ENCODE results near the gene ZDHHC20. TPM values are rescaled to one million over a fixed set of nuclear protein-coding genes. Genes with fewer than 3 reads are reported as not detected.

ZDHHC20 gene, protein sequence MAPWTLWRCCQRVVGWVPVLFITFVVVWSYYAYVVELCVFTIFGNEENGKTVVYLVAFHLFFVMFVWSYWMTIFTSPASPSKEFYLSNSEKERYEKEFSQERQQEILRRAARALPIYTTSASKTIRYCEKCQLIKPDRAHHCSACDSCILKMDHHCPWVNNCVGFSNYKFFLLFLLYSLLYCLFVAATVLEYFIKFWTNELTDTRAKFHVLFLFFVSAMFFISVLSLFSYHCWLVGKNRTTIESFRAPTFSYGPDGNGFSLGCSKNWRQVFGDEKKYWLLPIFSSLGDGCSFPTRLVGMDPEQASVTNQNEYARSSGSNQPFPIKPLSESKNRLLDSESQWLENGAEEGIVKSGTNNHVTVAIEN
- 10 to 100 TPM; 21.7 to 24.2 TPM for total RNA-seq
- long read RNA-seq, partial matches to known transcripts: 0 of 4 reads
- long read RNA-seq, other reads (novel, unspliced or antisense): 4 of 4 reads

DNA sequence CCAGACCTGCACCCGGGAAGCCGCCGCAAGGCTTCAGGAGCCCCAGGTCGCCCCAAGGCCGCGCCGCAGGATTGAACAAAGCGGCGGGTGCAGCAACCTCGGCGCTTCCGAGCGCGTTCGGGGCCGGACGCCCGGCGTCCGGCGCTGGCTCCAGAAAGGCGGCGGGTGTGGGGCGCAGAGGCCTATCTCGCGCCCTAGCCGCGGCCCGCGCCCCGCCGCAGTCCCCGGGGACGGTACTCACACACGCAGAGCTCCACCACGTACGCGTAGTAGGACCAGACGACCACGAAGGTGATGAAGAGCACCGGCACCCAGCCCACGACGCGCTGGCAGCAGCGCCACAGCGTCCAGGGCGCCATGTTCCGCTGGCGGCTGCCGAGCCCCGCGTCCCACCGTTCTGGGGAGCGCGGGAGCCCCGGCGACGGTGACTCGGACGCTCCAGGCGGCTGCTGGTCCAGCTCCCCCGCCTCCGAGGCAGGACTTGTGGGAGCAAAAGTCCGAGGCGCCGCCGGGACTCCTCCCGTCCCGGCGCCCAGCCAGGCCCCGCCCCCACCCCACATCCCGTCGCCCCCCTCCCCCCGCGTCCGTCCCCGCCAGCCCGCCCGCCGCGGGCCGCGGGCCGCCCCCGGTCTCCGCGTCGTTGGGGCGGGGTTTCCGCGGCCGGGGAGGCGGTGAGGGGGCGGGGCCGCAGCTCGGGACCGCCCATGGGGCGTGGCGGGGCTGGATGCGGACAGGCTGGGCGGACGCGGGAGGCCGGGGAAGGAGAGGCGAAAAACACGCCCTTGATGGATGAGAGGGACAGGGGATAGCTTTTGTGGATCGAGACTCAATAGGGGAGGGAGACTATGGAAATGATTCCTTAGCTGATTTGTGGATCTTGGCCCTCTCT, at the start of gene ZDHHC20:
TSS of gene ZDHHC20 (minus strand) at position 491 of the 889 bp plus-strand sequence. CDS start at position 359, 132 bp downstream.
- intact Hi-C loops (cut with DNase I): loop anchor here in 1 of 2 donors (10.0 kb wide), 1 partner anchor 54 kb away; no protein-coding TSS in a partner anchor
- DNase-seq: peak; percentile 92
- peak; percentile 98 to 99 for ATAC-seq

DNA sequence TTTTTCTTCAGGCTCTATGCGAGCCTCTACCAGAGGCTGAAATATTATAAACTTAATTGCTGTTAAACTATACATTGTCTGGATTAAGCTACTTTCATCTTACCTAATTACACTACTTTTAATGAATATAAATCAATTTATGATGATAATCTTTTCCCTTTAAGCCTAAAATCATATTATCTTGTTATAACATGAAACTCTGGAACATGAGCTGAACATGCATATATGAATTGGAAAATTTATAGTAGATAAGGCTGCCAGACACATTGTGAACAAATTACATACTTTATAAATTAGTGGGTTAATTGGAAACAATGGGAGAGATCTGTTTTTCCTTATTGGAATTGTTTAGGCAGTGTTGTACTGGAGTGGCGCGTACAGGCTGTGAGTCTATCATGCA, 45.3 kb upstream of the ZDHHC20 start:
- no peak for DNase-seq
- no peak for ATAC-seq
- intact Hi-C loops (cut with DNase I): no loop called here

DNA sequence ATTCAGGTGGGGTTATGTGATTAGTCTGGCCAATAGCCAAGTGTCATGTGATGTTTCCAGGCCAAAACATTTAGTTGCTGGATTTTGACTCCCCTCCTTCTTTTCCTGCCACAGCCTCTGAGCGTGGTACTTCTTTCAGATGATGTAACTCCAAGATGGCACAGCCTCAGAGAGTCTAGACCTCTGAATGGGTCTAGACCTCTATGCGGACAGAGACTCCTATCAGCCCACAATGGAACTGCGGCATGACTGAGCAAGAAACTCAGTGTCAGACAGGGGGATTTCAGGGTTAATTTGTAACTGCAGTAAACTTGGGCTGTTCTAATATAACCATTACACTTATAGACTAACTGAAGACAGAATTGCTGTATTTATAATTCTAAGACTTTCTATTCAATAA, 42.6 kb upstream of the ZDHHC20 start:
- ATAC-seq (no peak), DNase-seq (no peak)
- intact Hi-C loops (cut with DNase I): no loop called here

DNA sequence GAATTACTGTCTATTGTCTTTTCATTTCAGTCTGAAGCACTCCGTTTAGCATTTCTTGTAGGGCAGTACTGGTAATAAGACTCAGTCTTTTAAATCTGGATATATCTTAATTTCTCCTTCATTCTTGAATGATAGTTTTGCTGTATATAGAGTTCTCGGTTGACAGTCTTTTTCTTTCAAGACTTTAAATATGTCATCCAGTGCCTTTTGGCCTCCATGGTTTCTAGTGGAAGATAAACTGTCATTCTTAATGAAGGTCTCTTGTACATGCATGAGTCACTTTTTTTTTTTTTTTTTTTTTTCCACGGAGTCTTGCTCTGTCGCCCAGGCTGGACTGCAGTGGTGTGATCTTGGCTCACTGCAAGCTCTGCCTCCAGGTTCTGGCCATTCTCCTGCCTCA, 27.2 kb upstream of the ZDHHC20 start:
- ATAC-seq (no peak), DNase-seq (no peak)
- intact Hi-C loops (cut with DNase I): no loop called here

DNA sequence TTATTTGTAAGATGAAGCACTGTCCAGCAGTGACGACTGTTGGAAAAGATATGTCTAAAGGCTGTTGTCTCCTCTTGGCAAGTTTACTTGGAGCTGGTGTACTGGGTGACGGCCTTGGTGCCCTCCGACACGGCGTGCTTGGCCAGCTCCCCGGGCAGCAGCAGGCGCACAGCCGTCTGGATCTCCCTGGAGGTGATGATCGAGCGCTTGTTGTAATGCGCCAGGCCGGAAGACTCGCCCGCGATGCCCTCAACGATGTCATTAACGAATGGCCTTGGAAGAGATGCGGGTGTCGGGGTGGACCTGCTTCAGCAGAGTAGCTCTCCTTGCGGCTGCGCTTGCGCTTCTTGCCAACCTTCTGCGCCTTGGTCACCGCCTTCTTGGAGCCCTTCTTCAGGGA, 24.6 kb upstream of the ZDHHC20 start:
- DNase-seq (no peak), ATAC-seq (no peak)
- intact Hi-C loops (cut with DNase I): no loop called here

DNA sequence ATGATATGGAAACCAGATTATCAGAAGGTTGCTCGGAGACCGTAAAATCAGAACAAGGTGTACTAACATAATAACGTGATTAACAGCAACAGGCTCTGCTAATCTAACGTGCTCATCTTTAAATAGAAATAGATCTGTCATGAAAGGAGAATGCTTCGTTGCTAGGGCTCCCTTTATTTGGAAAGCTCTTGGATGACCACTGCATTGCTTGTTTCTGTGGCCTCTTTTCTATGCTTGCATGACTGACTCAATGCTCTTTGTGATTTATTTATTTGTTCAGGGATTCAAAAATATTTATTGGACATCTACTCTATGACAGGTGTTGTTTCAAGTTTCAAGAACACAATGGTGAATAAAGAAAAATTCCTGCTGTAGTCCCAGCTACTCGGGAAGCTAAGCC, 22.3 kb upstream of the ZDHHC20 start:
- intact Hi-C loops (cut with DNase I): no loop called here
- ATAC-seq (no peak), DNase-seq (no peak)

DNA sequence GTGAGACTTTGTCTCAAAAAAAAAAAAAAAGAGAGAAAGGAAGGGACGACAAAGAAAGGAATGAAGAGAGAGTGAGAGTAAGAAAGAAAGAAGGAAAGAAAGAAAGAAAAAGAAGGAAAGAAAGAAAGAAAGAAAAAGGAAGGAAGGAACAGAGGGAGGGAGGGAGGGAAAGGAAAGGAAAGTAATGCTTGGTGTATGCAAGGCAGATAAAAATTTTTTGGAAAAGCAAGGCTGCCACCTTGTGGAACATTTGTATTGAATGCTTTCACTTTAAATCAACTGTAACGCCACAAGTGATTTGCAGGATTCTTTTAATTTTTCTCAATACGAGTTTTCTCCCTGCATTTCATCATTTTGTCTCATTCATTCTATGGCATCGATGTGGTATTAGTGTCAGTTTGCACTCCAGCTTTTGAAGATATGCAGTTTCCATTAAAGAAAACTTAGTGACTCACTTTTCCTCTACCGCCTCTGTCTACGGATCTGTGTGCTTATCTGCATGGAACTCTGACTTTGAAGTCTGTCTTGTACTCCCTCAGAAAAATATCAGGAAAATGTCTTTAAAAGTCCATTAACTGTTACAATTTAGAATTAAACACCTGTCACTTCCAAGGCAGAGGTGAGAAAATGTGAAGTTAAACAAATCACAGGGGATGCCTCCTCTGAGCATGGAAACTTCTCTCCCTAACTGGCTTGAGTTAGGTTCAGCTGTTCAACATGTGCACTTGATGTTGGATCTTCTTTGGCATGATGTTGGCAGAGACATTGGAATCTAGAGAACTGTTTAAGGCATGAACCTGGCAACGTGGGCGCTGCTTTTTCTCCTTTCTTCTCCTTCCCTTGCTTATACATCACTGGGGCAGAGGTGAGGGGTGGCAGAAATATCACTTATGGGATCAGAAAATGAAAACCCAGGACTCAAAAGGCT, 20.0 kb upstream of the ZDHHC20 start:
- DNase-seq: no peak
- intact Hi-C loops (cut with DNase I): loop anchor here (2.0 to 10.0 kb wide), 3 partner anchors 182 to 536 kb away; no protein-coding TSS in a partner anchor
- ATAC-seq: peak; percentile 63 to 68

DNA sequence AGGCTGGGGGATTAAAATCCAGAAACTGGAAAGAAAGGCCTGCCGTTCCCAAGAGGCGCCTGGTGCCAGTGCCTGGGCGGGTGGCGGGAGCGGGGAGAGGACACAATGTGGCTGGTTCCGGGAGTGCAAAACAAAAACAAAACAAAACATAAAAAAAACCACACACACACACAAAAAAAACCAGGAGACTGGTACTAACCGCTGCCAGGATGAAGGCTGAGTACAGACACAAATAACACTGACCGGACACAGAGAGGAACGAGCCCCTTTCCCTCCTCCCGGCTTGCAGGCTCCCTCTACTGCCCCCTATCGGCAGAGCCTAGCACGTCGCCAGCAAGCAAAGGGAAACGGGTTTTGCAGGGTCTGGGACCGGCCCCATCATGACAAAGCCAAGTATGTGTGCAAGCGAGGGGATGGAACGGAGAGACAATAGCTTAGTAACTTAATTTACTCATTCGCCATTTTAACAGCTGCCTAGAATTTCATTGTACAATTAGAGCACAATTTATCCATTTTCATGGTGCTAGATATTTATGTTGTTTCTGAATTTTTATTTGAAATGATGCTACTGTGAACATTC, 17.9 kb upstream of the ZDHHC20 start:
- intact Hi-C loops (cut with DNase I): loop anchor here (1.0 to 10.0 kb wide), 3 partner anchors 180 to 367 kb away; no protein-coding TSS in a partner anchor
- DNase-seq (peak; percentile 85), ATAC-seq (peak; percentile 86)

- intact Hi-C loops (cut with DNase I): loop anchor here (5.0 to 10.0 kb wide), 2 partner anchors 178 to 360 kb away; no protein-coding TSS in a partner anchor
- DNase-seq (no peak), ATAC-seq (no peak)
Measured at GRCh38 chr13:21475115-21475514, 16.0 kb upstream of the ZDHHC20 start.

DNA sequence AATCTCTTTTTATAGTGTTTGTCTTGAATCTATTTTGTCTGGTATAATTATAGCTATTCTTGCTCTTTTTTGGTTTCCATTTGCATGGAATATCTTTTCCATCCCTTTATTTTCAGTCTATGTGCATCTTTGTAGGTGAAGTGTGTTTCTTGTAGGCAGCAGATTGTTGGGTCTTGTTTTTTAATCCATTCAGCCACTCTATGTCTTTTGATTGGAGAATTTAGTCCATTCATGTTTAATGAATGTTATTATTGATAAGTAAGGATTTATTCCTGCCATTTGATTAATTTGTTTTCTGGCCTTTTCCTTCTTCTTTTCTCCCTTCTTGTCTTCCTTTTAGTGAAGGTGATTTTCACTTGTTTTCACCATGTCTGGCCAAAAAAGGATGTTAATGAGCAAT, 11.7 kb upstream of the ZDHHC20 start:
- intact Hi-C loops (cut with DNase I): loop anchor here in 1 of 2 donors (10.0 kb wide), 1 partner anchor 356 kb away; no protein-coding TSS in a partner anchor
- no peak for ATAC-seq
- no peak for DNase-seq

- intact Hi-C loops (cut with DNase I): no loop called here
- ATAC-seq (no peak), DNase-seq (no peak)
Measured at GRCh38 chr13:21466527-21466926, 7.4 kb upstream of the ZDHHC20 start.

DNA sequence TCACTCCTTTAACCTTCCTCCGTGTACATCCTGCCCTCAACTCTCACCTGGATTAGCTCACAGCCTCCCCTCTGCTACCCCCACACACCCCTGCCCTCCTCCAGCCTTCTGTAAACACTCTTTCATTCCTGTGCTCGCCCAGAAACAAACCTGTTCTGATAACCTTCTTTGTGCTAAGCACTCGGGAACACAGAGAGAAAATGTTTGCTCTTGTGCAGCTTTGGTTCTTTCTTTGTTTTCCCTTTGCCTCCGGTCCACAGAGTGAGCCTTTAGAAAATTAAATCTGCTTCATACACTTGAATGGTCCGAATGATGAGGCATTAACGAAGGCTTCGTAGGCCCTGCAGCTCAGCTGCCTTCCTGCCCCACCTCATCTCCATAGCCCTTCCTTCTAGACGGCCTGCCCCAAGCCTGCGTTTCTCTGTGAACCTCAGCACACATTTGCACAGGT, 6.6 kb upstream of the ZDHHC20 start:
- DNase-seq: no peak
- no peak for ATAC-seq
- intact Hi-C loops (cut with DNase I): no loop called here

DNA sequence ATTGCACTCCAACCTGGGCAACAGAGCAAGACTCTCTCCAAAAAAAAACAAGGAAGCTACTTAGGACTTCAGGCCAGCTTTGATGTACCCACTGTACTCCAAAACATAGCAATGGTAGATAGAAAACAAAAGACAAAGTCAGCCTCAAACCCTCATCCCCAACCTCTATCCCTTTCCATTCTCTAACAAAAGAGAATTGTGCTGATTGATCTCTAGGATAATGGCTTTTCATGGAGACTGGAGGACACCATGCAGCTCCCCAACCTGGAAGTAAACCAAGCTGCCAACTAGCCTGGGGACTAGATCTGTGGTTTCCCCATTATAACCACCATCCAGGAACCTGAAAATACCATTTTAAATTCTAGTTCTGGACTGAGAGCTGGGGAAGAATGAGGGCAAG, 4.3 kb upstream of the ZDHHC20 start:
- DNase-seq (no peak), ATAC-seq (no peak)
- intact Hi-C loops (cut with DNase I): loop anchor here in 1 of 2 donors (5.0 kb wide), 1 partner anchor 166 kb away; no protein-coding TSS in a partner anchor

DNA sequence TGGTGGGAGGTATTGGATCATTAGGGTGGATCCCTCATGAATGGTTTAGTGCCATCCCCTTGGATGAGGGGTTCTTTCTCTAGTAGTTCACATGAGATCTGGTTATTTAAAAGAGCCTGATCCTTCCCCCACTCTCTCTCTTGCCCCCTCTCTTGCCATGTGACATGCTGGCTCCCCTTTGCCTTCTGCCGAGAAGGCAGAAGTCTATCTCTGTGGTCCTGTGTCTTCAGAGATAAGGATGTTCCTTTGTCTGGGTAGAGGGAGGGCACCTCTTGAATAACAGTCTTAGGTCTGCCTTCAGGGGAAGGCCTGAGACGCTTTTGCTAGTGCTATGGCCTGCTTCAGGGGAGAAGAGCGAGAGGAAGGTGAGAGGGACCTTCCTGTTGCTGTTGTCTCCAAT, 2.0 kb upstream of the ZDHHC20 start:
- ATAC-seq (no peak), DNase-seq (no peak)
- intact Hi-C loops (cut with DNase I): loop anchor here in 1 of 2 donors (5.0 kb wide), 1 partner anchor 164 kb away; no protein-coding TSS in a partner anchor

DNA sequence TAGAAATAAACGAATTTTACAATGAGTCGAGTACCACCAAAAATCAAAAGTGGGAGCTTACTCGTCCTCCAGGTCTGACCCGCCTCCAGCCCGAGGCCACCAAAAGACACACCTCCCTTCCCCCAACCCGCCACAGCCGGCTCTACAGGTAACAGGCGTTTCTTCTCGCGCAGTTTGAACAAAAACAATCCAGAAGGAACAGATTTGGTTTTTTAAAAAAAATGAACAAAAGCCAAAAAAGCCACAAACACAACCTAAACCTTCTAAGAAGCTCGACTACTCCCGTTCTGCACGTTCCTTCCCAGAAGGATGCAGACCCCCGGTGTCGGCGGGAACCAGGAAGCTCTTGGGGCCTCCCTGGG, 671 bp downstream of the ZDHHC20 start:
- intact Hi-C loops (cut with DNase I): loop anchor here in 1 of 2 donors (10.0 kb wide), 1 partner anchor 54 kb away; no protein-coding TSS in a partner anchor
- ATAC-seq: peak in 1 of 2 donors; percentile 36

DNA sequence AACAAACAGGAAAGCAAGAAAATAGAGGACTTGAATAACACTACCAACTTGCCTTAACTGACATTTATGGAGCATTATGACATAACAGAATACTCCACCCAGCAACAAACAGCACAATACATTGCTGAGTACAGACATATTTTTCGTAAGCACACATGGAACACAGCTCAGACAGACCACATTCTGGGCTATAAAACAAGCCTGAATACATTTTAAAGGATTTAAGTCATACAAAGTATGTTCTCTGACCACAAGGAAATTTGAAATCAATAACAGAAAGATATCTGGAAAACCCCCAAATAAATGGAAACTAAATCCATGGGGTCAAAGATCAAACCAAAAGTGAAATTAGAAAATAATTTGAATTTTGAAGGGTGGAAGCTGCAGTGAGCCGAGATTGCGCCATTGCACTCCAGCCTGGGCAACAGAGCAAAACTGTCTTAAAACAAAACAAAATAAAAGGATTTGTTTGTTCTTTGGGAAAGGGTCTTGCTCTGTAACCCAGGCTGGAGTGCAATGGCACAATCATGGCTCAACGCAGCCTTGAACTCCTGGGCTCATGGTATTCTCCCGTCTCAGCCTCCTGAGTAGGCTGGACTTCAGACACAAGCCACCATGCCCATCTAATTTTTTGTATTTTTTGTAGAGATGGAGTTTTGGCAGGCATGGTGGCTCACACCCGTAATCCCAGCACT, 5.6 kb downstream of the ZDHHC20 start:
- intact Hi-C loops (cut with DNase I): loop anchor here in 1 of 2 donors (10.0 kb wide), 1 partner anchor 49 kb away; no protein-coding TSS in a partner anchor

More for the DNA sequence above, 671 bp downstream of the ZDHHC20 start:
- DNase-seq: peak; percentile 47

DNA sequence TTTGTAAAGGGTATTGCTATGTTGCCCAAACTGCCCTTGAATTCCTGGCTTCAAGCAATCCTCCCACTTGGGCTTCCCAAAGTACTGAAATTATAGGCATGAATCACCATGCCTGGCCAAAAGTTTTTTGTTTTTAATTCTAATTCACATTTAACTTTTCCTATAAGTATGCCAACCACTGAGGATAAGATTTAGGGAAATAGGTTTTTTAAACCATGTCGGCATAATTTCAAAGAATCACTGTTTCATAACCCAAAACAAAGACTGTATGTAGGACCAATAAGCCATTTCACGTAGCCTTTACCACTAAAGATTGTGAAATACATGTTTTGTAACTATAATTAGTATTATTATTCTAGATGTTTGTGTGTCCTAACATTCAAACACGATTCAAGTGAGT, 8.2 kb downstream of the ZDHHC20 start:
- ATAC-seq (no peak), DNase-seq (no peak)
- intact Hi-C loops (cut with DNase I): loop anchor here in 1 of 2 donors (10.0 kb wide), 1 partner anchor 46 kb away; no protein-coding TSS in a partner anchor

More for the DNA sequence above, 5.6 kb downstream of the ZDHHC20 start:
- DNase-seq (no peak), ATAC-seq (no peak)

Measured in left cardiac atrium (tissue), 4 donors.